ENCODE data around the gene SPINK8. TPM values are rescaled to one million over a fixed set of nuclear protein-coding genes. Genes with fewer than 3 reads are reported as not detected.
"Not testable (repeated sequence)": the region's sequence is repeated elsewhere in the genome, so short reads cannot be mapped to it uniquely, and the experiment has no call there.

Gene SPINK8
- total RNA-seq, 1 donor from 2014 or later = not detected

DNA sequence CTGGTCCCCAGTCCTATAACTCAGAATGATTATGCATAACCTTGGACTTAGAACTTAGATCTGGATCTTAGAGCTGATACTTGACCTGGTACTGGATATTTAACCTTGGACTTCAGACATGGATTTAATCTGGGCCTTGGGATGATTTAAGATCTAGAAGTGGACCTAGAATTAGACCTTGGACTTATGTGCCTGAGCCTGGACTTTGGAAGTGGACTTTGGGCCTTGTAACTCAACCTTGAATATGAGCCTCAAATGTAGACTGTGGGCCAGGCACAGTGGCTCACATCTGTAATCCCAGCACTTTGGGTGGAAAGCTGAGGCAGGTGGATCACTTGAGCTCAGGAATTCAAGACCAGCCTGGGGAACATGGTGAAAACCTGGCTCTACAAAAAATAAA lies 46.4 kb downstream of the SPINK8 start:
- peaks cover 20% of the 10 kb centered on the region for H3K36me3 Mint-ChIP-seq (ENCODE audit: low read depth)
- no peak overlapping the region for H3K27ac Mint-ChIP-seq
- no peaks in the 10 kb centered on the region for H3K27me3 Mint-ChIP-seq (ENCODE audit: low read depth)
- no peaks in the 10 kb centered on the region for H3K9me3 Mint-ChIP-seq
- H3K4me3 Mint-ChIP-seq (ENCODE audit: low read depth) = no peak overlapping the region
- H3K4me1 Mint-ChIP-seq (ENCODE audit: low read depth) = peaks cover 5% of the 10 kb centered on the region
- intact Hi-C loops (cut with micrococcal nuclease) = no loop called here
- no peak for DNase-seq (ENCODE audit: low spot score)

DNA sequence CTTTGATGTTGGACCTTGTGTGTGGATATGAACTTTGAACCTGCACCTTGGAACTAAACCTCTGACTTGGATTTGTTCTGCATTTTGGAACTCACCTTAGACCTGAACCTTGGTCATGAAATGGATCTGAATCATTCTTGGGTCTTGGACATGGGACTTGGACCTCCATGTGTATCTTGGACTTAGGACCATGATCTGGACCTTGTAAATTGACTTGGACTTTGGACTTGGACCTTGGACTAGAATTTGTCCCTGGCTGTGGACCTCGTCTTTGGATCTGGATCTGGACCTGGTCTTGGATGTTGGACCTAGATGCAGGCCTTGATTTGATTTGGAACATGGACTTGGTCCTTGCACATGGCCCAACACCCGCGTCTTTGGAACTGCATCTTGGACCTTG lies 47.2 kb downstream of the SPINK8 start:
- Mint-ChIP-seq H3K27me3 (ENCODE audit: low read depth) (no peaks in the 10 kb centered on the region), H3K36me3 (ENCODE audit: low read depth) (peaks cover 19% of the 10 kb centered on the region), H3K4me1 (ENCODE audit: low read depth) (peaks cover 5% of the 10 kb centered on the region), H3K4me3 (ENCODE audit: low read depth) (no peak overlapping the region), H3K9me3 (no peaks in the 10 kb centered on the region), H3K27ac (no peak overlapping the region)
- intact Hi-C loops (cut with micrococcal nuclease) = no loop called here
- DNase-seq (ENCODE audit: low spot score) = no peak

DNA sequence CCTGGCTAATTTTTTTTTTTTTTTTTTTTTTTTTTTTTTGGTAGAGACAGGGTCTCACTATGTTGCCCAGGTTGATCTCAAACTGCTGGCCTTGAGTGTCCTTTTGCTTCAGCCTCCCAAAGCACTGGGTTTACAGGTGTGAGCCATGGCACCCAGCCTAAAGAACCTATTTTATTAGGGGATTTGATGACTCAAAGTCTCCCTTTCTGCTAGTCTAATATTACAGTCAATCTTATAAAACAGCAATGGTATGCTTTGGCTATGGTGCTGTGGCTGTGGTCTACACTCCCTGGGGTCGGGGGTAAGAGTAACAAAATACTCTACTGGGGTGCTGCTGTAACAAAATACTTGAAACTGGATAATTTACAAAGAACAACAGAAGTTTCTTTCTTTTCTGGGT lies 47.8 kb downstream of the SPINK8 start:
- peaks cover 5% of the 10 kb centered on the region for H3K4me1 Mint-ChIP-seq (ENCODE audit: low read depth)
- intact Hi-C loops (cut with micrococcal nuclease) = no loop called here
- no peaks in the 10 kb centered on the region for H3K27me3 Mint-ChIP-seq (ENCODE audit: low read depth)
- no peak overlapping the region for H3K4me3 Mint-ChIP-seq (ENCODE audit: low read depth)
- no peak overlapping the region for H3K27ac Mint-ChIP-seq
- H3K9me3 Mint-ChIP-seq = no peaks in the 10 kb centered on the region
- no peak for DNase-seq (ENCODE audit: low spot score)
- H3K36me3 Mint-ChIP-seq (ENCODE audit: low read depth) = peaks cover 16% of the 10 kb centered on the region

DNA sequence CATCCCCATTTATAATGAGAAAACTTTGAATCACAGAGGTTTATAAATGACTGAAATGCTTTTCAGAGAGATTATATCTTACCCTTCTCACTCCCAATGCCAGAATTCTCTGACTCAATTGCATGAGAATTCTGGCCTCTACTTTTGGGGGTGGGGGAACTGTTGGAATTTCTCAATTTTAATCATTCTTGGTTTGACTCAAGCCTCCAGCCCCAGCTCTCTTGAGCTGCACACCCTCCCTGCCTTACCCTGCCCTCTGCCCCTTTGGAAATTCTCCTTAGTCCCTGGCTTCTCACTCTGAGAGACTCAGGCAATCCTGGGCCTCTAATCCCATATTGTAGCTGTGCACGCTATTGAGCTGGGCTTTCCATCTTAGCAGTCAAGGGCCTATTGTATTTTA lies 48.3 kb downstream of the SPINK8 start:
- peaks cover 5% of the 10 kb centered on the region for H3K4me1 Mint-ChIP-seq (ENCODE audit: low read depth)
- no peaks in the 10 kb centered on the region for H3K9me3 Mint-ChIP-seq
- no peaks in the 10 kb centered on the region for H3K27me3 Mint-ChIP-seq (ENCODE audit: low read depth)
- intact Hi-C loops (cut with micrococcal nuclease) = no loop called here
- no peak overlapping the region for H3K27ac Mint-ChIP-seq
- H3K36me3 Mint-ChIP-seq (ENCODE audit: low read depth) = peaks cover 16% of the 10 kb centered on the region
- no peak for DNase-seq (ENCODE audit: low spot score)
- H3K4me3 Mint-ChIP-seq (ENCODE audit: low read depth) = no peak overlapping the region

DNA sequence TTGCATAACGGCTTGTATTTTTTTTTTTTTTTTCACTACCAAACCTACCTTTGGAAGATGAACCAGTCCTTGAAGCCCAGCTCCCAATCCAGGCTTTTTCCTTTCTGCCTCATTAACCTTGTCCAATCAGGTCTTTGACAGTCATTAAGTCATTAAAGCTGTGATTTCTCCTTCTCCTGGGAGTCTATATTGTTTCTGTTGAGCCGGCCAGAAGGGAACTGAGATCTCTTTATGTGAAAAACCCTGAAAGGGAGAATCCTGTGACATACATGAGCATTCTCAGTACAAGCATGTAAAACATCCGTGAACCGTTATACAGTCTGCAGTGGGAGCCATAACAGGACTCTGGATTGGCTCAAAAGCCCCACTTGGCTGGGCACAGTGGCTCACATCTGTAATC lies 52.6 kb downstream of the SPINK8 start:
- no peak overlapping the region for H3K4me3 Mint-ChIP-seq (ENCODE audit: low read depth)
- intact Hi-C loops (cut with micrococcal nuclease) = no loop called here
- no peak for DNase-seq (ENCODE audit: low spot score)
- no peaks in the 10 kb centered on the region for H3K27me3 Mint-ChIP-seq (ENCODE audit: low read depth)
- H3K4me1 Mint-ChIP-seq (ENCODE audit: low read depth) = peaks cover 5% of the 10 kb centered on the region
- no peaks in the 10 kb centered on the region for H3K36me3 Mint-ChIP-seq (ENCODE audit: low read depth)
- H3K9me3 Mint-ChIP-seq = no peaks in the 10 kb centered on the region
- no peak overlapping the region for H3K27ac Mint-ChIP-seq

DNA sequence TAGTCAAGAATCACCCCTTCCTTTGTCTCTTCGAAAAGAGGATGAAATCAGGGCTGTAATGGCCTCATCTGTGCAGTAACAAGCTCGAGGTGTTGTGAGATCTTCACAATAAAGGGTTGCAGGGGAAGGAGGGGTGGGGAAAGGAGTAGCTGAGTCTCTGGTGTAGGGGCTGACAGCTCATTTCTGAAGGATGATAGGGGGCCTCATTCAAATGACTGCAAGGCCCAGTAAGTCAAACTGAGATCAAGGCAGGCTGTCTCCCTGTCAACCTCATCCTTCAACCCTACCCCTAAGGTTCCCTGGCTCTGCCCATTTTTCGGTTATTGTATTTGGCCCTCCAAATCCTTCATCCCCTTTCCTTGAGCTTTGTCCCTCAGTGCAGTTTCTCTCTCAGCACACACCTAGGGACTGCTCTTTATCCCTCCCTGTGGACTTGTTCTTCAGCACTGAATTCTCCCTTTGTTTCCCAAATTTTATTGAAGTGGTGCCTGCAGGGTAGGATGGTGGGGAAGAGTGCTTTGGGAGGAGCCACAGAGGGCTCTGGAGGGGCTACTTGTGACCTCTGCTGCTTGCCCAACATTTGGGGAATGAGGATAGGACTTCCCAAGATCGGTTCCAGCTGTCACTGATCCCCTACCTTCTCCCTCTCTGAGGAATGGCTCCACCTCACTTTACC lies 54.4 kb downstream of the SPINK8 start:
- H3K4me1 Mint-ChIP-seq (ENCODE audit: low read depth) = no peaks in the 10 kb centered on the region
- no peaks in the 10 kb centered on the region for H3K9me3 Mint-ChIP-seq

DNA sequence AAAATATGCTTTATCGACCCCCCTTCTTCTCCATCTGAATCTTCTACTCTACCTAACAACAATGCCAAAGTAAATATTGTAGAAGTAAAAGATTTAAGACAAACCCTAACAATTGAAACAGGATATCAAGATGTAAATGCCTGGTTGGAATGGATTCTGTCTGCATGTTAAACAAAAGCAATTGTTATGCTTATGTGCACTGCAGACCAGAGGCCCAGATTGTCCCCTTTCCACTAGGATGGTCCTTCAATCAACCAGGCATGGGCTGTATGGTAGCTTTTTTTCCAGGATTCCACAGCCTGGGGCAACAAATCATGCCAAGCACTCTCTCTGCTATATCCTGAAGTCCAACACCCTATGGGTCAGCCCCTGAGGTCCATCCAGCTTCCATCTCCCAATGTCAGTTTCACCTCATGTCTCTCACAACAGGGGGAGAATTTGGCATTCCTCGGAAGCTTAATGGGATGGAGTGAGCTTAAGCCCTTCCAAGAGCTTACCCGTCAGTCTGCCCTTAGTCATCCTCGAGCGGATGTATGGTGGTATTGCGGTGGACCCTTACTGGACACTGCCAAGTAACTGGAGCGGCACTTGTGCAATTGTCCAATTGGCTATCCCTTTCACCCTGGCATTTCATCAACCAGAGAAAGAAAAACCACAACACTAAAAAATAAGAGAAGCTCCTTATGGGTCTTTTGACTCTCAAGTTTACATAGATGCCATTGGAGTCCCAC lies 56.4 kb downstream of the SPINK8 start:
- H3K9me3 Mint-ChIP-seq = no peaks in the 10 kb centered on the region
- peaks cover 5% of the 10 kb centered on the region for H3K4me1 Mint-ChIP-seq (ENCODE audit: low read depth)
- H3K36me3 Mint-ChIP-seq (ENCODE audit: low read depth) = peaks cover 5% of the 10 kb centered on the region
- DNase-seq (ENCODE audit: low spot score) = no peak
- no peaks in the 10 kb centered on the region for H3K27me3 Mint-ChIP-seq (ENCODE audit: low read depth)
- intact Hi-C loops (cut with micrococcal nuclease) = no loop called here
- H3K4me3 Mint-ChIP-seq (ENCODE audit: low read depth) = no peak overlapping the region
- no peak overlapping the region for H3K27ac Mint-ChIP-seq

More for the DNA sequence above, 54.4 kb downstream of the SPINK8 start:
- intact Hi-C loops (cut with micrococcal nuclease) = no loop called here
- Mint-ChIP-seq H3K36me3 (ENCODE audit: low read depth) (no peaks in the 10 kb centered on the region), H3K27me3 (ENCODE audit: low read depth) (no peaks in the 10 kb centered on the region), H3K27ac (no peak overlapping the region), H3K4me3 (ENCODE audit: low read depth) (no peak overlapping the region)
- DNase-seq (ENCODE audit: low spot score) = no peak

DNA sequence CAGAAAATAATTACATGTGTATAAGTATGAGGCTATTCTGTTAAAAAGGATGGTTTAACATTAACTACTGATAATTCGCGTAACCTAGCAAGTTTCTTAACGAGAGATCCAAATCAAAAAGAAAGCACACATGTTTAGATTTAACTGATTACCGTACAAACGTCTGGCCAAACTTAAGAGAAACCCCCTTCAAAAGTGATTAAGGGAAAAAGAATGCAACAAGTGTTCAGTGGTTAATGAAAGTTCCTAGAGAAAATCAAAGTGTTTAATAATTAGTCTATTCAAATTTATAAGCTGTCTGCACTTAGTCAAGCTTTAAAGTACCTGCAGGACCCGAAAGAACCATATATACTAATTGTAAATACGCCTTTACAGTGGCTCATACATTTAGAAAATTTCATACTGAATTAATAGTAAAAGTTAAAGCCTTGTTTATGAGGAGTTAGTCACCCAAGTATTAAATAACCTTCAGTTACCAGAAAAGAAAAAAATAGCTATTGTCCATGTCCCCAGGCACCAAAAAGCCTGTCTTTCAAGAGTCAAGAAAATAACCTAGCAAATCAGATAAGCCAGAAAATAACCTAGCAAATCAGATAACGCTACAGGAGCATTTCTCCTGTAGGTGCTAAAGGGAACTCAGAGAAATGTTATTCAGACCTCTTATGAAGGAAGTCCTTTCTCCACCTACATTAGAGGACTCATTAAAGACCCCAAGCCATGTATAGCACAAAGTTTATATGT lies 58.0 kb downstream of the SPINK8 start:
- no peak for DNase-seq (ENCODE audit: low spot score)
- Mint-ChIP-seq H3K4me1 (ENCODE audit: low read depth) (peaks cover 6% of the 10 kb centered on the region), H3K27ac (no peak overlapping the region), H3K4me3 (ENCODE audit: low read depth) (no peak overlapping the region), H3K36me3 (ENCODE audit: low read depth) (peaks cover 14% of the 10 kb centered on the region), H3K27me3 (ENCODE audit: low read depth) (no peaks in the 10 kb centered on the region), H3K9me3 (no peaks in the 10 kb centered on the region)
- intact Hi-C loops (cut with micrococcal nuclease) = no loop called here

DNA sequence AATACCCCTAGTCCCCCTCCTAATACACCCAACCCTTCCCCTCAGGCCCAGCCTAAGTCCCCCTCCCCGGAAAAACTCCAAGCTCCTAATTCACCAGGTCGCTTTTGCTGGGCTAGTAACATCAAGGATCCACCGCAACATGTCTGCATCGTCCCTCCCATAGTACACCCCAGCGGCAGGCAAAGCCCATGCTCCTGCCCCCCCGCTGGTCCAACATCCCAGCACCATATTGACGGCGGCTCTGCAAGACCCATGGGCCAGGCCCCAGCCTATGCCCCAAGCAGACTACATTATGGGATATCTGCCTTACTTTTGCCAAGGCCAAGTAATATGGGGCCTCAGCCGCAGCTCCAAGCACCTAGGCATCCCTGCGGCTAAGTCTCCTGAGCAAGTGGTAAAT lies 59.0 kb downstream of the SPINK8 start:
- Mint-ChIP-seq H3K36me3 (ENCODE audit: low read depth) (peaks cover 24% of the 10 kb centered on the region), H3K27ac (no peak overlapping the region), H3K9me3 (no peaks in the 10 kb centered on the region), H3K4me1 (ENCODE audit: low read depth) (peaks cover 14% of the 10 kb centered on the region), H3K27me3 (ENCODE audit: low read depth) (no peaks in the 10 kb centered on the region), H3K4me3 (ENCODE audit: low read depth) (no peak overlapping the region)
- DNase-seq (ENCODE audit: low spot score) = no peak
- intact Hi-C loops (cut with micrococcal nuclease) = no loop called here

DNA sequence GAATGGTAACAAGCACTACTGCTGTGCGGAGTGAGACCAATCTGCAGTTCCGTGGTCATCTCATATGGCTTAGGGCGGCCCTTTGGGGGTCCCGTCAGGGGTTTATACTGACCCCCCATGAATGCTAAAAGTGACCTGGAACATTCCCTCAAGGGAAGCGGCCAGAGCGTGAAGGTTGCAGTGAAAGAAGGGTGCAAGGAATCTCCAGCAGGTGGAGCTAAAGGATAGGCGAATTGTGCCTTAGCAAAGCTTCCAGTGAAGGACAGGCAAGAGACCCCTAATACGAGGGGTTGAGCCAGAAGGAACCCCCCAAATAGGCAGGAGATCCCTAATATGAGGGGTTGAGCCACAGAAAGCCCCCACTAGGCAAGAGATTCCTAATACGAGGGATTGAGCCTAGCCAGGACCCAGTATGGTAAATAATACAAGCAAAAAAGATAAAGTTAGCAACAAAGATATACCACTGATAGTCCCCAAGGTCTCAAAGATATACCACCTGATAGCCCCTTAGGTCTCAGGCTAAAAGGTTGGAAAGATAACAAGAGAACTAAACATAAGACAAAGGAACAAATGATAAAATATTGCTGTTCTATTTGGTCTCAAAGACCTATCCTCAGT lies 59.8 kb downstream of the SPINK8 start:
- DNase-seq (ENCODE audit: low spot score) = peak; percentile 24
- Mint-ChIP-seq H3K4me1 (ENCODE audit: low read depth) (peaks cover 22% of the 10 kb centered on the region), H3K27me3 (ENCODE audit: low read depth) (no peaks in the 10 kb centered on the region), H3K27ac (no peak overlapping the region), H3K9me3 (no peaks in the 10 kb centered on the region), H3K36me3 (ENCODE audit: low read depth) (peaks cover 28% of the 10 kb centered on the region), H3K4me3 (ENCODE audit: low read depth) (no peak overlapping the region)
- intact Hi-C loops (cut with micrococcal nuclease) = loop anchor here (1.0 kb wide), 1 partner anchor 163 kb away; no protein-coding TSS in a partner anchor

DNA sequence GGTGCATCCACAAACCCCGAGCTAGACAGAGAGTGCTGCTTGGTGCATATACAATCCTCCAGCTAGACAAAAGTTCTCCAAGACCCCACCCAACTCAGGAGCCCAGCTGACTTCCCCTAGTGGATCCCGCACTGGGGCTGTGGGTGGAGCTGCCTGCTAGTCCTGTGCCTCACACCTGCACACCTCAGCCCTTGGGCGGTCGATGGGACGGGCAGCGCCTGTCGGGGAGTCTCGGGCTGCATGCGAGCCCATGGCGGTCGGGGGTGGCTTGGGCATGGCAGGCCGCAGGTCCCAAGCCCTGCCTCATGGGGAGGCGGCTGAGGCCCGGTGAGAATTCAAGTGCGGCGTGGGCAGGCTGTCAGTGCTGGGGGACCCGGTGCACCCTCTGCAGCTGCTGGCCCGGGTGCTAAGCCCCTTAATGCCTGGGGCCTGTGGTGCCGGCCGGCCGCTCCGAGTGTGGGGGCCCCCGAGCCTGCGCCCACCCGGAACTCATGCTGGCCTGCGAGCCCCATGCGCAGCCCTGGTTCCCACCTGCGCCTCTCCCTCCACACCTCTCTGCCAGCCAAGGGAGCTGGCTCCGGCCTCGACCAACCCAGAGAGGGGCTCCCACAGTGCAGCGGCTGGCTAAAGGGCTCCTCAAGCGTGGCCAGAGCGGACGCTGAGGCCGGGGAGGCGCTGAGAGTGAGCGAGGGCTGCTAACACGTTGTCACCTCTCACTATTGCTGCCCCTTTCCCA lies 61.5 kb downstream of the SPINK8 start:
- H3K4me1 Mint-ChIP-seq (ENCODE audit: low read depth) = peaks cover 38% of the 10 kb centered on the region
- intact Hi-C loops (cut with micrococcal nuclease) = no loop called here
- DNase-seq (ENCODE audit: low spot score) = no peak
- H3K27ac Mint-ChIP-seq = no peak overlapping the region
- H3K36me3 Mint-ChIP-seq (ENCODE audit: low read depth) = peaks cover 42% of the 10 kb centered on the region
- no peak overlapping the region for H3K4me3 Mint-ChIP-seq (ENCODE audit: low read depth)
- H3K9me3 Mint-ChIP-seq = no peaks in the 10 kb centered on the region
- no peaks in the 10 kb centered on the region for H3K27me3 Mint-ChIP-seq (ENCODE audit: low read depth)

DNA sequence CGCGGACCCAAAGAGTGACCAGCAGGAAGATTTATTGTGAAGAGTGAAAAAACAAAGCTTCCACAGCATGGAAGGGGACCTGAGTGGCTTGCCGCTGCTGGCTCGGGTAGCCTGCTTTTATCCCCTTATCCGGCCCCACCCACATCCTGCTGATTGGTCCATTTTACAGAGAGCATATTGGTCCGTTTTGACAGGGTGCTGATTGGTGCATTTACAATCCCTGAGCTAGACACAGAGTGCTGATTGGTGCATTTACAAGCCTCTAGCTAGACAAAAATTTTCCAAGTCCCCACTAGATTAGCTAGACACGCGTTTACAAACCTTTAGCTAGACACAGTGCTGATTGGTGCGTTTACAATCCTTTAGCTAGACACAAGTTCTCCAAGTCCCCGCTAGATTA lies 62.2 kb downstream of the SPINK8 start:
- H3K27ac Mint-ChIP-seq; intact Hi-C loops (cut with micrococcal nuclease); H3K4me3 Mint-ChIP-seq (ENCODE audit: low read depth); H3K27me3 Mint-ChIP-seq (ENCODE audit: low read depth); H3K9me3 Mint-ChIP-seq; DNase-seq (ENCODE audit: low spot score): not testable (repeated sequence)
- Mint-ChIP-seq H3K4me1 (ENCODE audit: low read depth) (peaks cover 41% of the 10 kb centered on the region), H3K36me3 (ENCODE audit: low read depth) (peaks cover 47% of the 10 kb centered on the region)
